ENCODE data around the gene RAPGEF2. TPM values are rescaled to one million over a fixed set of nuclear protein-coding genes. Genes with fewer than 3 reads are reported as not detected.

Gene RAPGEF2
- total RNA-seq, 1 donor, result 50.3 TPM

- Histone ChIP-seq H2AFZ (ENCODE audit: low read length) (no peak overlapping the region), H3K36me3 (ENCODE audit: insufficient read depth, low read length) (peaks cover 3% of the 10 kb centered on the region), H4K20me1 (ENCODE audit: insufficient read depth, low read length) (peaks cover 10% of the 10 kb centered on the region), H3K27me3 (ENCODE audit: insufficient read depth, low read length) (no peaks in the 10 kb centered on the region), H3K27ac (ENCODE audit: low read depth, low read length) (no peak overlapping the region), H3K4me3 (ENCODE audit: insufficient read depth, low read length) (no peak overlapping the region), H3K9me3 (ENCODE audit: low read depth, low read length) (no peaks in the 10 kb centered on the region), H3K4me2 (ENCODE audit: insufficient read depth, low read length) (no peak overlapping the region), H3K4me1 (ENCODE audit: insufficient read depth, low read length) (peaks cover 15% of the 10 kb centered on the region), H3K79me2 (ENCODE audit: insufficient read depth, low read length) (peaks cover 18% of the 10 kb centered on the region)
- no peak for DNase-seq (ENCODE audit: insufficient read length, low spot score, missing footprints)
- TF ChIP-seq, protein P1, sequence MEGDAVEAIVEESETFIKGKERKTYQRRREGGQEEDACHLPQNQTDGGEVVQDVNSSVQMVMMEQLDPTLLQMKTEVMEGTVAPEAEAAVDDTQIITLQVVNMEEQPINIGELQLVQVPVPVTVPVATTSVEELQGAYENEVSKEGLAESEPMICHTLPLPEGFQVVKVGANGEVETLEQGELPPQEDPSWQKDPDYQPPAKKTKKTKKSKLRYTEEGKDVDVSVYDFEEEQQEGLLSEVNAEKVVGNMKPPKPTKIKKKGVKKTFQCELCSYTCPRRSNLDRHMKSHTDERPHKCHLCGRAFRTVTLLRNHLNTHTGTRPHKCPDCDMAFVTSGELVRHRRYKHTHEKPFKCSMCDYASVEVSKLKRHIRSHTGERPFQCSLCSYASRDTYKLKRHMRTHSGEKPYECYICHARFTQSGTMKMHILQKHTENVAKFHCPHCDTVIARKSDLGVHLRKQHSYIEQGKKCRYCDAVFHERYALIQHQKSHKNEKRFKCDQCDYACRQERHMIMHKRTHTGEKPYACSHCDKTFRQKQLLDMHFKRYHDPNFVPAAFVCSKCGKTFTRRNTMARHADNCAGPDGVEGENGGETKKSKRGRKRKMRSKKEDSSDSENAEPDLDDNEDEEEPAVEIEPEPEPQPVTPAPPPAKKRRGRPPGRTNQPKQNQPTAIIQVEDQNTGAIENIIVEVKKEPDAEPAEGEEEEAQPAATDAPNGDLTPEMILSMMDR (IDR thresholded peaks at IDR 0.05; ENCODE audit: extremely low read depth, low read depth, low read length), result no peak
These were observed 85.8 kb downstream of the RAPGEF2 start for GRCh38 chr4:159188646-159189045.

GRCh38 chr4:159190651-159191050 lies 87.8 kb downstream of the RAPGEF2 start:
- TF ChIP-seq, protein P1 (IDR thresholded peaks at IDR 0.05; ENCODE audit: extremely low read depth, low read depth, low read length), result no peak
- no peak overlapping the region for H3K4me3 ChIP-seq (ENCODE audit: insufficient read depth, low read length)
- H4K20me1 ChIP-seq (ENCODE audit: insufficient read depth, low read length), result peaks cover 3% of the 10 kb centered on the region
- H3K79me2 ChIP-seq (ENCODE audit: insufficient read depth, low read length), result peaks cover 11% of the 10 kb centered on the region
- H3K27me3 ChIP-seq (ENCODE audit: insufficient read depth, low read length), result no peaks in the 10 kb centered on the region
- no peak overlapping the region for H2AFZ ChIP-seq (ENCODE audit: low read length)
- H3K36me3 ChIP-seq (ENCODE audit: insufficient read depth, low read length), result peaks cover 3% of the 10 kb centered on the region
- no peak overlapping the region for H3K4me2 ChIP-seq (ENCODE audit: insufficient read depth, low read length)
- no peaks in the 10 kb centered on the region for H3K9me3 ChIP-seq (ENCODE audit: low read depth, low read length)
- H3K27ac ChIP-seq (ENCODE audit: low read depth, low read length), result no peak overlapping the region
- H3K4me1 ChIP-seq (ENCODE audit: insufficient read depth, low read length), result peaks cover 9% of the 10 kb centered on the region
- no peak for DNase-seq (ENCODE audit: insufficient read length, low spot score, missing footprints)

- no peak overlapping the region for H2AFZ ChIP-seq (ENCODE audit: low read length)
- H3K4me2 ChIP-seq (ENCODE audit: insufficient read depth, low read length), result peak overlapping the region; percentile 65
- H3K27me3 ChIP-seq (ENCODE audit: insufficient read depth, low read length), result no peaks in the 10 kb centered on the region
- DNase-seq (ENCODE audit: insufficient read length, low spot score, missing footprints), result peak; percentile 58
- H3K4me3 ChIP-seq (ENCODE audit: insufficient read depth, low read length), result no peak overlapping the region
- peak overlapping the region; percentile 62 for H3K27ac ChIP-seq (ENCODE audit: low read depth, low read length)
- TF ChIP-seq, protein P1 (IDR thresholded peaks at IDR 0.05; ENCODE audit: extremely low read depth, low read depth, low read length), result peak; percentile 69
- peaks cover 12% of the 10 kb centered on the region for H3K79me2 ChIP-seq (ENCODE audit: insufficient read depth, low read length)
- H4K20me1 ChIP-seq (ENCODE audit: insufficient read depth, low read length), result peaks cover 3% of the 10 kb centered on the region
- peaks cover 3% of the 10 kb centered on the region for H3K36me3 ChIP-seq (ENCODE audit: insufficient read depth, low read length)
- H3K9me3 ChIP-seq (ENCODE audit: low read depth, low read length), result no peaks in the 10 kb centered on the region
- H3K4me1 ChIP-seq (ENCODE audit: insufficient read depth, low read length), result peaks cover 9% of the 10 kb centered on the region
These were observed 89.1 kb downstream of the RAPGEF2 start for GRCh38 chr4:159191989-159192388.

DNA sequence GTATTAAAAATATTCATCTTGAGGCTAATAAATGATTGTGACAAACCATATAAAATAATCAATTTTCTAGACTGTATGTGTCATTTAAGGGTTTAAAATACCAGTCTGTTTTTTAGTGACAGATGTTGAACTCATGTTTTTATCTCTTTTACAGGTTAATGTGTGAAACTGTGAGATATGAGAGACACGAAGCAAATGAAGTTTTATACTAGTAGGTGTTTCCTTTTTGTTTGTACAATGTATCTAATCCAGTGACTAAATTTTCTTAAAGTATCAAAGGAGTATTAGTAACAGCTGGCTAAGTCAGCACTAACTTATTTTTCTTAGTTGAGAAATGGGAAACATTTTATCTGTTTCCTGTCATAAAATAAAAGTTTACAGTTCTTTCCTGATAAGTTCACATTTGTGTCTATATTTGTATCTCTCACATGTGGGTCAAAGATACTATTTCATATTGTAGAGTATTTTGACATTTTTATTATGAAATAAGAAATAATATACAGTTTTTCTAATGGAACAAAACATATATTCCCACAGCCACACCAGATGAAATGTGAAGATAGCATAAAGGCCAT lies 90.3 kb downstream of the RAPGEF2 start:
- H3K36me3 ChIP-seq (ENCODE audit: insufficient read depth, low read length), result peaks cover 3% of the 10 kb centered on the region
- no peak overlapping the region for H3K4me2 ChIP-seq (ENCODE audit: insufficient read depth, low read length)
- peaks cover 12% of the 10 kb centered on the region for H3K79me2 ChIP-seq (ENCODE audit: insufficient read depth, low read length)
- no peak overlapping the region for H2AFZ ChIP-seq (ENCODE audit: low read length)
- H3K27me3 ChIP-seq (ENCODE audit: insufficient read depth, low read length), result no peaks in the 10 kb centered on the region
- no peak overlapping the region for H3K27ac ChIP-seq (ENCODE audit: low read depth, low read length)
- peaks cover 3% of the 10 kb centered on the region for H4K20me1 ChIP-seq (ENCODE audit: insufficient read depth, low read length)
- peaks cover 16% of the 10 kb centered on the region for H3K4me1 ChIP-seq (ENCODE audit: insufficient read depth, low read length)
- peak; percentile 32 for DNase-seq (ENCODE audit: insufficient read length, low spot score, missing footprints)
- H3K9me3 ChIP-seq (ENCODE audit: low read depth, low read length), result no peaks in the 10 kb centered on the region
- no peak overlapping the region for H3K4me3 ChIP-seq (ENCODE audit: insufficient read depth, low read length)
- TF ChIP-seq, protein P1 (IDR thresholded peaks at IDR 0.05; ENCODE audit: extremely low read depth, low read depth, low read length), result no peak

All from osteoblast (primary cell).